ENCODE results near the gene DPP6. TPM values are rescaled to one million over a fixed set of nuclear protein-coding genes. Genes with fewer than 3 reads are reported as not detected.
A peak's percentile ranks its signal among the peaks of the same experiment; 100 is the strongest.

Gene DPP6
- total and polyA plus RNA-seq, 2 experiments from 2014 or later: not detected

GRCh38 chr7:154914308-154914995 is 862.3 kb downstream of the DPP6 start:
- TF ChIP-seq EZH2 (IDR thresholded peaks at IDR 0.05; ENCODE audit: low read depth, unreplicated experiment) (no peak), ZNF114 (CRISPR knock-in tag; IDR thresholded peaks at IDR 0.05) (no peak), ETS1 (IDR thresholded peaks at IDR 0.05) (no peak), POLR2AphosphoS5 (IDR thresholded peaks at IDR 0.05; ENCODE audit: low read depth) (no peak)
- Histone ChIP-seq H3K79me2 (replicated peaks; ENCODE audit: insufficient read depth) (no peaks in the 10 kb centered on the region), H3K9me2 (ENCODE audit: insufficient read depth) (no peaks in the 10 kb centered on the region), H3K36me3 (ENCODE audit: insufficient read depth) (no peaks in the 10 kb centered on the region), H3K4me2 (peak overlapping the region; percentile 86), H3F3A (replicated peaks; ENCODE audit: low read depth) (no peaks in the 10 kb centered on the region), H3K4me3 (peak overlapping the region; percentile 56), H3K27ac (ENCODE audit: low read depth) (no peak overlapping the region), H2AFZ (peak overlapping the region; percentile 93; the same call in 1 of the 2 replicates), H4K20me1 (replicated peaks; ENCODE audit: insufficient read depth) (no peaks in the 10 kb centered on the region), H3K4me1 (ENCODE audit: insufficient read depth) (peaks cover 2% of the 10 kb centered on the region; the same call in 1 of the 2 replicates), H3K27me3 (ENCODE audit: insufficient read depth) (peaks cover 14% of the 10 kb centered on the region; the same call in 1 of the 2 replicates)
- Mint-ChIP-seq H3K27me3 (ENCODE audit: insufficient read depth, low read depth, poor library complexity) (peaks cover 20% of the 10 kb centered on the region), H3K36me3 (ENCODE audit: low read depth) (0 out of 3 replicates have a peak, but pooled peaks cover 7% of the 10 kb centered on the region), H3K4me3 (no peak overlapping the region), H3K9me3 (peaks cover 17% of the 10 kb centered on the region), H3K27ac (no peak overlapping the region), H3K4me1 (peaks cover 7% of the 10 kb centered on the region; the same call in 2 of the 3 replicates)
- ATAC-seq (peak; percentile 38), DNase-seq (ENCODE audit: low spot score) (peak; percentile 49)

- H3K4me1 Mint-ChIP-seq: peaks cover 7% of the 10 kb centered on the region; the same call in 2 of the 3 replicates
- Histone ChIP-seq H3K27ac (ENCODE audit: low read depth) (no peak overlapping the region), H2AFZ (0 out of 2 replicates have a peak overlapping the region, but pooled peaks have one; percentile 93), H3K79me2 (replicated peaks; ENCODE audit: insufficient read depth) (no peaks in the 10 kb centered on the region), H4K20me1 (replicated peaks; ENCODE audit: insufficient read depth) (no peaks in the 10 kb centered on the region), H3K36me3 (ENCODE audit: insufficient read depth) (no peaks in the 10 kb centered on the region), H3K4me2 (no peak overlapping the region), H3K4me1 (ENCODE audit: insufficient read depth) (peaks cover 2% of the 10 kb centered on the region; the same call in 1 of the 2 replicates), H3F3A (replicated peaks; ENCODE audit: low read depth) (no peaks in the 10 kb centered on the region), H3K4me3 (no peak overlapping the region), H3K9me2 (ENCODE audit: insufficient read depth) (no peaks in the 10 kb centered on the region), H3K27me3 (ENCODE audit: insufficient read depth) (peaks cover 14% of the 10 kb centered on the region; the same call in 1 of the 2 replicates)
- H3K4me3 Mint-ChIP-seq: no peak overlapping the region
- H3K9me3 Mint-ChIP-seq: peaks cover 13% of the 10 kb centered on the region
- H3K36me3 Mint-ChIP-seq (ENCODE audit: low read depth): 0 out of 3 replicates have a peak, but pooled peaks cover 7% of the 10 kb centered on the region
- peaks cover 22% of the 10 kb centered on the region for H3K27me3 Mint-ChIP-seq (ENCODE audit: insufficient read depth, low read depth, poor library complexity)
- DNase-seq (ENCODE audit: low spot score): peak; percentile 56
- H3K27ac Mint-ChIP-seq: no peak overlapping the region
- ATAC-seq: peak; percentile 52
- TF ChIP-seq STAT1 (IDR thresholded peaks at IDR 0.05; ENCODE audit: unreplicated experiment): no peak
- TF ChIP-seq ZNF114 (CRISPR knock-in tag; IDR thresholded peaks at IDR 0.05): no peak
- no peak for TF ChIP-seq ZNF462 (CRISPR knock-in tag; IDR thresholded peaks at IDR 0.05)
- TF ChIP-seq CTCF (conservative IDR thresholded peaks at IDR 0.05; ENCODE audit: low read depth in 2 of 2): peak in 1 of 2 experiments; percentile 18; a peak in 3 of 4 replicates
Observed at GRCh38 chr7:154914996-154915380, 862.8 kb downstream of the DPP6 start.
